NCI-H510A treated with DMSO at 0.1 percent for 48 hours (cell line): Measurements from ENCODE around the gene PRDM16.

Source experiments
- DNase-seq: peaks from one replicate; lab custom pipeline; 2025; lab: John Stamatoyannopoulos, UW

The PRDM16 gene

GRCh38 chr1:3141129-3141528 lies 72.1 kb downstream of the PRDM16 start:
- DNase-seq = no peak

- no peak for DNase-seq
Observed at GRCh38 chr1:3141836-3142235, 72.8 kb downstream of the PRDM16 start.

- no peak for DNase-seq
Observed at GRCh38 chr1:3142236-3142635, 73.2 kb downstream of the PRDM16 start.

GRCh38 chr1:3142751-3143150 lies 73.7 kb downstream of the PRDM16 start:
- no peak for DNase-seq

- no peak for DNase-seq
Observed at GRCh38 chr1:3145532-3146325, 76.7 kb downstream of the PRDM16 start.

GRCh38 chr1:3146458-3146857 lies 77.5 kb downstream of the PRDM16 start:
- DNase-seq = no peak

GRCh38 chr1:3146907-3147306 lies 77.9 kb downstream of the PRDM16 start:
- DNase-seq = no peak

GRCh38 chr1:3148171-3148570 lies 79.2 kb downstream of the PRDM16 start:
- no peak for DNase-seq

GRCh38 chr1:3149277-3149676 lies 80.3 kb downstream of the PRDM16 start:
- no peak for DNase-seq

GRCh38 chr1:3151456-3151855 lies 82.5 kb downstream of the PRDM16 start:
- no peak for DNase-seq

GRCh38 chr1:3152143-3152542 lies 83.1 kb downstream of the PRDM16 start:
- no peak for DNase-seq

GRCh38 chr1:3153197-3153596 lies 84.2 kb downstream of the PRDM16 start:
- no peak for DNase-seq

GRCh38 chr1:3153902-3154795 lies 85.1 kb downstream of the PRDM16 start:
- no peak for DNase-seq

GRCh38 chr1:3155056-3155925 lies 86.3 kb downstream of the PRDM16 start:
- no peak for DNase-seq

- no peak for DNase-seq
Observed at GRCh38 chr1:3155926-3156220, 86.9 kb downstream of the PRDM16 start.

- no peak for DNase-seq
Observed at GRCh38 chr1:3156936-3157335, 87.9 kb downstream of the PRDM16 start.

- no peak for DNase-seq
Observed at GRCh38 chr1:3158347-3158746, 89.3 kb downstream of the PRDM16 start.

GRCh38 chr1:3159121-3159520 lies 90.1 kb downstream of the PRDM16 start:
- no peak for DNase-seq

- no peak for DNase-seq
Observed at GRCh38 chr1:3159996-3160395, 91.0 kb downstream of the PRDM16 start.

- no peak for DNase-seq
Observed at GRCh38 chr1:3160647-3161145, 91.7 kb downstream of the PRDM16 start.

GRCh38 chr1:3161176-3161840 lies 92.3 kb downstream of the PRDM16 start:
- no peak for DNase-seq
